AG09319 (cell line): ENCODE measurements around the gene LTB4R2.

ENCODE experiments used
- DNase-seq: peaks from one replicate; pipeline ENCODE4 v3.0.0-alpha.2; 2010; ENCODE audit warnings: low read depth; ENCODE audit errors: extremely low read depth
- CTCF ChIP-seq: IDR thresholded peaks from 2 replicates; pipeline ENCODE4 v1.5.1; 2011; ENCODE audit warnings: low read depth, mild to moderate bottlenecking, inconsistent platforms, low read length, moderate library complexity

Gene LTB4R2

GRCh38 chr14:24332268-24332993, 22.5 kb downstream of the LTB4R2 start:
- DNase-seq = no peak
- peak; percentile 72 for TF ChIP-seq CTCF

GRCh38 chr14:24334431-24335291, 24.7 kb downstream of the LTB4R2 start, which contains the start of gene ADCY4:
Gene ADCY4 (minus strand): TSS chr14:24335071. CDS start chr14:24334652, 419 bp downstream.
- DNase-seq = no peak
- no peak for TF ChIP-seq CTCF

GRCh38 chr14:24335461-24336171, 25.7 kb downstream of the LTB4R2 start:
- TF ChIP-seq CTCF = no peak

GRCh38 chr14:24337144-24337823, 27.3 kb downstream of the LTB4R2 start:
- DNase-seq = no peak
- no peak for TF ChIP-seq CTCF

More at GRCh38 chr14:24335461-24336171, 25.7 kb downstream of the LTB4R2 start:
- DNase-seq = no peak

- no peak for DNase-seq
- no peak for TF ChIP-seq CTCF
Measured at GRCh38 chr14:24337824-24338175, 27.9 kb downstream of the LTB4R2 start.

GRCh38 chr14:24338843-24339242, 28.9 kb downstream of the LTB4R2 start:
- no peak for TF ChIP-seq CTCF
- no peak for DNase-seq
